Stimulated activated CD4-positive, alpha-beta T cell treated with anti-CD3 and anti-CD28 coated beads, Interleukin-1b, Interleukin-23, amount 100 ng/mL, for 4 hours (primary cell): ENCODE results near the gene CACNA1H.
"Not testable (repeated sequence)": the region's sequence is repeated elsewhere in the genome, so short reads cannot be mapped to it uniquely, and the experiment has no call there.

ENCODE experiments used
- DNase-seq, 2 donors: peaks; one replicate each; pipeline ENCODE4 v3.0.0-alpha.2; 2020; ENCODE audit warnings: low read depth in 2 of 2

CACNA1H gene

GRCh38 chr16:1265090-1265630 is 112.3 kb downstream of the CACNA1H start:
- DNase-seq: no peak

GRCh38 chr16:1265826-1266225 is 112.9 kb downstream of the CACNA1H start:
- no peak for DNase-seq

- DNase-seq: not testable (repeated sequence)
Observed at GRCh38 chr16:1269418-1269817, 116.5 kb downstream of the CACNA1H start.

- no peak for DNase-seq
Observed at GRCh38 chr16:1271380-1271723, 118.4 kb downstream of the CACNA1H start.
